ENCODE results near the gene ADGRF1. TPM values are rescaled to one million over a fixed set of nuclear protein-coding genes. Genes with fewer than 3 reads are reported as not detected.

The ADGRF1 gene
- total and polyA plus RNA-seq, 3 donors from 2014 or later: 2.4 to 5.4 (median 2.4) TPM

GRCh38 chr6:46985943-46986342 is 56.2 kb downstream of the ADGRF1 start:
- H3K36me3 ChIP-seq (ENCODE audit: low read depth, missing control alignments): no peaks in the 10 kb centered on the region
- intact Hi-C loops (cut with DNase I; ENCODE audit: low total_unique reads): no loop called here
- no peaks in the 10 kb centered on the region for H3K9me3 ChIP-seq
- 81 to 82% methylated on average over 3 of the region's 3 CpGs for WGBS, 2 donors
- peaks cover 21% of the 10 kb centered on the region for H3K4me1 ChIP-seq
- DNase-seq: no peak
- TF ChIP-seq POLR2A (IDR thresholded peaks at IDR 0.05) (no peak), CTCF (IDR thresholded peaks at IDR 0.05) (no peak)
- H3K27ac ChIP-seq: no peak overlapping the region
- no peak overlapping the region for H3K4me3 ChIP-seq
- no peaks in the 10 kb centered on the region for H3K27me3 ChIP-seq

- no peaks in the 10 kb centered on the region for H3K9me3 ChIP-seq
- peaks cover 5% of the 10 kb centered on the region for H3K4me1 ChIP-seq
- no peak overlapping the region for H3K27ac ChIP-seq
- no peak for TF ChIP-seq POLR2A (IDR thresholded peaks at IDR 0.05)
- no peak for TF ChIP-seq CTCF (IDR thresholded peaks at IDR 0.05)
- H3K27me3 ChIP-seq: no peaks in the 10 kb centered on the region
- no peak for DNase-seq
- no peak overlapping the region for H3K4me3 ChIP-seq
- no peaks in the 10 kb centered on the region for H3K36me3 ChIP-seq (ENCODE audit: low read depth, missing control alignments)
- intact Hi-C loops (cut with DNase I; ENCODE audit: low total_unique reads): no loop called here
Observed at GRCh38 chr6:46983007-46983411, 59.1 kb downstream of the ADGRF1 start.

DNA sequence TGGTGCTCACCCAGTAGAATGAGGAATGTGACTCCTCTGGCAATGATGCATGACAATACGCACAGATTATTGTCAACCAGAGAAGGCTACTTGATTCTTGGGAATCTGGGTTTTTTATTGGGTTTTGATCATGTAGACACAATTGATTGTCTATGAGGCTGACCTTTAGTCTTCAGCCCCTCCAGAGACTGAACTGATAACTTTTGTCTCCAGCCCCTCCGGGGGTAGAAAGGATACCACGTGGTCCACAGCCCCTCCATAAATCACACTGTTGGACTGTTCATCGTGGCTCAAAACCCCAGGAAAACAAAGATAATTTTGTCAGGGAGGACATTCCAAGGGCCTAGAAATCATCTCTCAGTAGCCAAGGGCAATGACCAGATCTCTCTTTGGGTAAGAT is 62.9 kb downstream of the ADGRF1 start:
- Histone ChIP-seq H3K27ac (no peak overlapping the region), H3K27me3 (no peaks in the 10 kb centered on the region), H3K4me1 (no peaks in the 10 kb centered on the region), H3K9me3 (no peaks in the 10 kb centered on the region), H3K4me3 (no peak overlapping the region), H3K36me3 (ENCODE audit: low read depth, missing control alignments) (no peaks in the 10 kb centered on the region)
- no peak for DNase-seq
- intact Hi-C loops (cut with DNase I; ENCODE audit: low total_unique reads): no loop called here
- 45 to 62% methylated on average over 4 of the region's 4 CpGs for WGBS, 2 donors
- no peak for TF ChIP-seq CTCF (IDR thresholded peaks at IDR 0.05)
- TF ChIP-seq POLR2A (IDR thresholded peaks at IDR 0.05): no peak

- 86 to 92% methylated on average over 1 of the region's 1 CpG for WGBS, 2 donors
- no peaks in the 10 kb centered on the region for H3K36me3 ChIP-seq (ENCODE audit: low read depth, missing control alignments)
- intact Hi-C loops (cut with DNase I; ENCODE audit: low total_unique reads): no loop called here
- H3K27me3 ChIP-seq: no peaks in the 10 kb centered on the region
- H3K4me1 ChIP-seq: no peaks in the 10 kb centered on the region
- no peak for DNase-seq
- no peak overlapping the region for H3K4me3 ChIP-seq
- TF ChIP-seq POLR2A (IDR thresholded peaks at IDR 0.05) (no peak), CTCF (IDR thresholded peaks at IDR 0.05) (no peak)
- H3K27ac ChIP-seq: no peak overlapping the region
- no peaks in the 10 kb centered on the region for H3K9me3 ChIP-seq
Observed at GRCh38 chr6:46974786-46975185, 67.3 kb downstream of the ADGRF1 start.

GRCh38 chr6:46973029-46973428 is 69.1 kb downstream of the ADGRF1 start:
- no peak for DNase-seq
- H3K9me3 ChIP-seq: no peaks in the 10 kb centered on the region
- no peak overlapping the region for H3K4me3 ChIP-seq
- H3K4me1 ChIP-seq: no peaks in the 10 kb centered on the region
- intact Hi-C loops (cut with DNase I; ENCODE audit: low total_unique reads): no loop called here
- H3K27ac ChIP-seq: no peak overlapping the region
- H3K36me3 ChIP-seq (ENCODE audit: low read depth, missing control alignments): no peaks in the 10 kb centered on the region
- TF ChIP-seq CTCF (IDR thresholded peaks at IDR 0.05) (no peak), POLR2A (IDR thresholded peaks at IDR 0.05) (no peak)
- no peaks in the 10 kb centered on the region for H3K27me3 ChIP-seq
- 63 to 66% methylated on average over 2 of the region's 2 CpGs for WGBS, 2 donors
